Measurements from ENCODE around the gene RFX2. TPM values are rescaled to one million over a fixed set of nuclear protein-coding genes. Genes with fewer than 3 reads are reported as not detected.
"Not testable (repeated sequence)": the region's sequence is repeated elsewhere in the genome, so short reads cannot be mapped to it uniquely, and the experiment has no call there.

Gene RFX2
- total RNA-seq, 2 experiments from 2014 or later = 8.6 to 8.9 TPM

DNA sequence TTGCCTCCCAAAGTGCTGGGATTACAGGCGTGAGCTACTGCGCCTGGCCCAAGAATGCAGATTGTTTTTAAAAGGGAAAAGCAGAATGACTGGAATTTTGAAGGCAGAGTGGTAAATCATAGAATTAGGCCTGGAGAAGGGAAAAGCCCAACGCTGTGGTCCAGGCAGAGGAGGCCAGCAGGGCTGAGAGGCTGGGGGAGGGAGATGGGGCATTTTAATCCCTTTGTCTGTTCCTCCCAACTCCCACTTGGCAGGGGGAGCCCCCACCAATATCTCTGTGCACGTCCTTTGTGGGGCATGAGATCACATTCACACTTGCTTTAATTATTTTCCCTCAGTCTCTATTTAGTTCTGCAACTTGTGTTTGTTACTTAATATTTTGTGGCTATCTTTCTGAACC, 77.9 kb downstream of the RFX2 start:
- peaks cover 7% of the 10 kb centered on the region for H3K4me1 Mint-ChIP-seq
- CTCF ChIA-PET = interaction anchor here (1.4 kb wide), 1 partner anchor 10 kb away, joined by 4 read pairs; no protein-coding TSS in a partner anchor
- H3K27ac Mint-ChIP-seq = no peak overlapping the region
- no peak for DNase-seq
- no peaks in the 10 kb centered on the region for H3K9me3 Mint-ChIP-seq (ENCODE audit: low read depth)
- intact Hi-C loops (cut with DNase I, micrococcal nuclease) = no loop called here
- POLR2A ChIA-PET = no interaction called here
- no peaks in the 10 kb centered on the region for H3K27me3 Mint-ChIP-seq
- no peak overlapping the region for H3K4me3 Mint-ChIP-seq
- H3K36me3 Mint-ChIP-seq (ENCODE audit: low read depth) = no peaks in the 10 kb centered on the region
- no peak for ATAC-seq

DNA sequence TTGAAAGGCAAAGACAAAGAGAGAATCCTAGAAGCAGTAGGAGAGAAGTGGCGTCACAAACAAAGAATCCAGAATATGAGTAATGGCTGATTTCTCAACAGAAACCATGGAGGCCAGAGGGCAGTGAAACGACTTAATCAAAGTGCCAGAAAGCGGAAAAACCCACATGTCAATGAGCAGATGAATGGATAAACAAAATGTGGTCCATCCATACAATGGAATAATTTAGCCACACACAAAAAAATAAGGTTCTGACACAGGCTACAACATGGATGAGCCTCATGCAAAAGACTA, 80.1 kb downstream of the RFX2 start:
- H3K9me3 Mint-ChIP-seq (ENCODE audit: low read depth) = no peaks in the 10 kb centered on the region
- H3K4me1 Mint-ChIP-seq = peaks cover 7% of the 10 kb centered on the region
- CTCF ChIA-PET = no interaction called here
- H3K4me3 Mint-ChIP-seq = no peak overlapping the region
- POLR2A ChIA-PET = no interaction called here
- DNase-seq (peak; percentile 5), ATAC-seq (peak; percentile 30)
- no peak overlapping the region for H3K27ac Mint-ChIP-seq
- intact Hi-C loops (cut with DNase I, micrococcal nuclease) = no loop called here
- no peaks in the 10 kb centered on the region for H3K36me3 Mint-ChIP-seq (ENCODE audit: low read depth)
- no peaks in the 10 kb centered on the region for H3K27me3 Mint-ChIP-seq

DNA sequence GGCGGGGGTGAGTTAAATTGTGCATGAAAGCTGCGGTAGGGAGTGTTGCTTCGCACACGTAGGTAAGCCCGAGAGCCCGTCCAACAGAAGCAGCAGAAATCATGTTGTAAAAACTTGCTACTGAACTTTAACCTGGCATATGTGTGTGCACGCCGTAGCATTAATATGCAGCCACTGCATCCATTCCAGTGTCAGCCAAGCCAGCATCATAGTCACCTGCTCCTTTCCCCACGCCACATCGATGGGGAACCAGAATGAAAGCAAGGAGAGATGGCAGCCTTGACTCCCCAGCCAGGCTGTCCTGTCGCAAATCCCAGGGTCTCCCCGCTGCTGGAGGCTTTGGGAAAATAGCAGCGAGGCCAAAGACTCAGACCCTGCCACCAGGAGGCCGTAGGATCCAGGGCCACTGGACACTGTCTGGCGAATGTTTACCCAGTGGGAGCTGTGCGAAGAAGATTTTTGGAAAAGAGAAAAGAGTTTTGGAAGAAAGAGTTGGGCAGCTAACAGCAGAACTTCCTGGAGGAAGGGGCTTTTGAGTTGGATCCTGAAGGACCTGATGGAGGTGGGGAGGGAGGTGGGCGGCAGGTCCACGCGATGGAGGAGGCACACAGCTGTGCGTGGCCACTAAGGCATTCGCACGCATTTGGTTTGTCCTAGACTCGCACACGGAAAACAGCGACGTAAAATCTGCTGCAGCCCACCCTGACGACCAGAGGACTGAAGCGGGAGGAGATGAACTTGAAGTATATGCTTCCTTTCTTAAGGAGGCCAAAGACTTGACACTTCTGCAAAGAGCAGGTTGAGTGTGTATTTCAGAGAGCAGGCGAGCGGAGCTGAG, 83.7 kb downstream of the RFX2 start:
- CTCF ChIA-PET = interaction anchor here (1.2 to 1.7 kb wide), 2 partner anchors 8 to 58 kb away, joined by 4 read pairs; no protein-coding TSS in a partner anchor
- DNase-seq = peak; percentile 1
- intact Hi-C loops (cut with DNase I, micrococcal nuclease) = no loop called here

DNA sequence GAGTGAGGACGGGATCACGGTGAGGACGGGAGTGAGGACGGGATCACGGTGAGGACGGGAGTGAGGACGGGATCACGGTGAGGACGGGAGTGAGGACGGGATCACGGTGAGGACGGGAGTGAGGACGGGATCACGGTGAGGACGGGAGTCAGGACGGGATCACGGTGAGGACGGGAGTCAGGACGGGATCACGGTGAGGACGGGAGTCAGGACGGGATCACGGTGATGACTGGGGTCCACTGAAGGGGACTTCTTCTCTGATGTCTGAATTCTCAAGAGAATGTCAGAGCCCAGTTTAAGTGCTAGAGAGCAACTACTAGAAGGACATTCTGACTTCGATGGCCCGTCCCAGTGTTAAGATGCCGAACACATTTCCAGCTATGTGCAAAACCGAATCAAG, 85.5 kb downstream of the RFX2 start:
- CTCF ChIA-PET = interaction anchor here (1.7 kb wide), 1 partner anchor 57 kb away, joined by 4 read pairs; no protein-coding TSS in a partner anchor
- H3K27ac Mint-ChIP-seq; POLR2A ChIA-PET; ATAC-seq; DNase-seq; H3K36me3 Mint-ChIP-seq (ENCODE audit: low read depth); H3K4me3 Mint-ChIP-seq; H3K27me3 Mint-ChIP-seq; H3K4me1 Mint-ChIP-seq; H3K9me3 Mint-ChIP-seq (ENCODE audit: low read depth): not testable (repeated sequence)
- intact Hi-C loops (cut with DNase I, micrococcal nuclease) = loop anchor here in 1 of 2 experiments (5.0 kb wide), 1 partner anchor 57 kb away; no protein-coding TSS in a partner anchor

More for the DNA sequence above, 83.7 kb downstream of the RFX2 start:
- ATAC-seq = no peak
- Mint-ChIP-seq H3K9me3 (ENCODE audit: low read depth) (no peaks in the 10 kb centered on the region), H3K27ac (no peak overlapping the region), H3K36me3 (ENCODE audit: low read depth) (no peaks in the 10 kb centered on the region), H3K4me3 (no peak overlapping the region), H3K4me1 (peaks cover 7% of the 10 kb centered on the region), H3K27me3 (peaks cover 2% of the 10 kb centered on the region)
- POLR2A ChIA-PET = no interaction called here

DNA sequence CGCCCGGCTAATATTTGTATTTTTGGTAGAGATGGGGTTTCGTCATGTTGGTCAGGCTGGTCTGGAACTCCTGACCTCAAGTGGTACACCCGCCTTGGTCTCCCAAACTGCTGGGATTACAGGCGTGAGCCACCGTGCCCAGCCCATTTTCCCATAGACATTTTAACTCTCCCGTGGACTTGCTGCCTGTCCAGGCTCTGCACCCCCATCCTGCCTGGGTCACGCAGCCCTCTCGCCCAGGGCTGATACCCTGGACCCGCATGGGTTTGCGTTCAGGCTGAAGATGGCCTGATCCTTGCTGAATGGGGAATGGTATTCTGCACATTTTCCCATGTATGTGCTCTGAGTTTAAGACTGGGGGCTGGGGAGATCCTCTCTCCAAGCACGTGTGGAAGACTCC, 86.4 kb downstream of the RFX2 start:
- no peaks in the 10 kb centered on the region for H3K9me3 Mint-ChIP-seq (ENCODE audit: low read depth)
- H3K4me1 Mint-ChIP-seq = no peaks in the 10 kb centered on the region
- ATAC-seq (no peak), DNase-seq (no peak)
- H3K36me3 Mint-ChIP-seq (ENCODE audit: low read depth) = no peaks in the 10 kb centered on the region
- no peak overlapping the region for H3K4me3 Mint-ChIP-seq
- intact Hi-C loops (cut with DNase I, micrococcal nuclease) = loop anchor here in 1 of 2 experiments (5.0 kb wide), 1 partner anchor 57 kb away; no protein-coding TSS in a partner anchor
- H3K27ac Mint-ChIP-seq = no peak overlapping the region
- peaks cover 2% of the 10 kb centered on the region for H3K27me3 Mint-ChIP-seq
- CTCF ChIA-PET = interaction anchor here (1.5 to 2.5 kb wide), 8 partner anchors 10 to 220 kb away, joined by 5 to 21 read pairs (median 9); partner anchors contain the start of gene NRTN
- POLR2A ChIA-PET = interaction anchor here (1.2 kb wide), 1 partner anchor 40 kb away, joined by 3 read pairs; no protein-coding TSS in a partner anchor

DNA sequence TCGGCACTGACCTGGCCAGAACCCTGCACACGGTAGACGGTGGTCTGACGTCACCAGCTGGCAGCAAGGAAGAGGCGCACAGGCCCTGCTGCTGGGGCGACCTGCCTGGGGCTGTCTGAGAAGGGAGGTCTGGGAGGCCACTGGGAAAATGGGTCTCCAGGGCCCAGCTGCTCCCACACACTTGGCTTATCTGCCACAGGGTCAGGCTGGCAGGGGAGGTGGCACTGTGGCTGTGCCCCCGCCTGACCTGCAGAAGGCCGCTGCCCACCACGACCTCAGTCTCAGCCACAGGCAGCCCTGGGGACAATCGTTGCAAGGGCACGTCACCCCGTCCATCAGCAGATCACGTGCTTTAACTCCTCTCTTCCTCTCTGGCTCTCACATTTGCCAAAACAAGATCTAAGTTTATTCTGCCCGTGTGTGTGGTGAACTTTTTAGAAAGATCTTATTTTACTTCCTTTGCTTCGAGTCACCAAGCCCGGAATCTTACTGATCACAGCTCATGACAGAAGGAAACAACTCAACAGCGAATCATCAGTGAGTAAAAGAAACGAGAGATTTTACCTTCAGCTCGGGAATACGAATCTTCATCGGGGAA, 87.1 kb downstream of the RFX2 start:
- ATAC-seq (no peak), DNase-seq (no peak)
- H3K9me3 Mint-ChIP-seq (ENCODE audit: low read depth) = no peaks in the 10 kb centered on the region
- no peak overlapping the region for H3K4me3 Mint-ChIP-seq
- ChIA-PET POLR2A (interaction anchor here (1.2 kb wide), 1 partner anchor 39 kb away, joined by 3 read pairs; no protein-coding TSS in a partner anchor), CTCF (interaction anchor here (0.6 to 2.5 kb wide), 23 partner anchors 8 to 372 kb away, joined by 3 to 21 read pairs (median 6); partner anchors contain the start of genes NDUFA11, NRTN and VMAC)
- no peak overlapping the region for H3K27ac Mint-ChIP-seq
- intact Hi-C loops (cut with DNase I, micrococcal nuclease) = loop anchor here in 1 of 2 experiments (5.0 kb wide), 1 partner anchor 56 kb away; no protein-coding TSS in a partner anchor
- H3K27me3 Mint-ChIP-seq = peaks cover 2% of the 10 kb centered on the region
- H3K36me3 Mint-ChIP-seq (ENCODE audit: low read depth) = no peaks in the 10 kb centered on the region
- H3K4me1 Mint-ChIP-seq = no peaks in the 10 kb centered on the region

DNA sequence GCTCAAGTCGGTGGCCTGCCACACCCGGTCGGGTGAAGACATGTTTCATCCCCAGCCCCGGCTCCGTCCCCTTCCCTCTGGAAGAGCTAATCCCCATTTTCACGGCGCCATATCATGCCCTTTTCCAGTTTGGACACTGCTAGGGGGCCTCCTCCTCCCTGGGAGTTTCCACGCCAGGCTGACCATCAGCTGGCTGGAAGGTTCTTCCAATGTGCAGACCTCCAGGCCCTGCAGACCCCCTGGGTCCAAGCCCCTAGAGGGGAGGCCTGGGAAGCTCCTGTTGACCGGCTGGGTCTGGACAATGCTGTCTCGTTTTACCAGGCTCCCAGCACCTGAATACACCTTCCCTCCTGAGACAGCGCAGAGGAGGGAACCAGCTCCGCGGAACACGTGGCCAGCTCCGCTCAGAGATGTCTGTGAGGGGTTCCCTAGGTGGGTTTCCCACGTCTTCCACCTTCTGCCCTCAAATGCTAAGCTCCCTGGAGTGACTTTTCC, 87.7 kb downstream of the RFX2 start:
- ATAC-seq = no peak
- H3K27ac Mint-ChIP-seq = no peak overlapping the region
- no peaks in the 10 kb centered on the region for H3K9me3 Mint-ChIP-seq (ENCODE audit: low read depth)
- CTCF ChIA-PET = interaction anchor here (0.7 to 2.5 kb wide), 25 partner anchors 9 to 372 kb away, joined by 3 to 21 read pairs (median 5); partner anchors contain the start of genes CATSPERD, LONP1, NDUFA11 and NRTN
- H3K4me3 Mint-ChIP-seq = no peak overlapping the region
- POLR2A ChIA-PET = interaction anchor here (0.6 to 1.2 kb wide), 2 partner anchors 18 to 38 kb away, joined by 3 read pairs; no protein-coding TSS in a partner anchor
- DNase-seq = no peak
- H3K4me1 Mint-ChIP-seq = no peaks in the 10 kb centered on the region
- intact Hi-C loops (cut with DNase I, micrococcal nuclease) = loop anchor here (1.0 to 5.0 kb wide), 4 partner anchors 35 to 249 kb away; no protein-coding TSS in a partner anchor
- H3K27me3 Mint-ChIP-seq = peaks cover 2% of the 10 kb centered on the region
- H3K36me3 Mint-ChIP-seq (ENCODE audit: low read depth) = no peaks in the 10 kb centered on the region

DNA sequence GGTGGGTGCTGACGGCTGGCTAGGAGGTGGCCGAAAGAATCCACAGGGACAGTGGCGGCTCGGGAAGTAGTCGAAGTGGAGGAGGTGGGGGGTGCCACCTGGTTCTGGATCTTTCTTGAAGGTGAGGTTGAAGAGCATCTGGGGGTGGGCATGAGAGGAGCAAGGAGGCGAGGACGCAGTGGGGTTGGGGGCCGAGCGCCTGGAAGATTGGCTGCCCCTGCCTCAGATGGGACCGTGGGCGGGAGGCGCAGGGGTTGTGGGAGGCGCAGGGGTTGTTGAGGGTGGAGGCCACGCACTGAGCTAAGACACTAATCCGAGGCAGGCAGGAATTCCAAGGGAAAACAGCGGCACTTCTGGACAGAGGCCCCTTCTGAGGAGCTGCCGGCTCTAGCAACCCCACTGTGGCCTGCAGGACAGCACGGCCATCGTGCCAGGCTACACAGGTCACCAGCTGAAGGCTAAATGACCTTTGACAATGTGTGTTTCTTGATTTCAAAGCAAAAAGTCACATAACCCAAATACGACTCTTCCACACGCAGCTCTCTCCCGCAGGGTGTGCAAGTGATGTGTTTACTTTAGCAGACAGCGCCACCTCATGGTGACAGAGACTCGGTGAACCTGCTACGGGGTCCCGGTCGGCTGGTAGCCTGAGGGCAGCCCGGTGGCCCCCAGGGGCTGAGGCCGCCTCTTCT, 88.3 kb downstream of the RFX2 start:
- no peak overlapping the region for H3K4me3 Mint-ChIP-seq
- no peaks in the 10 kb centered on the region for H3K36me3 Mint-ChIP-seq (ENCODE audit: low read depth)
- H3K27ac Mint-ChIP-seq = no peak overlapping the region
- ChIA-PET POLR2A (interaction anchor here (0.6 kb wide), 1 partner anchor 18 kb away, joined by 3 read pairs; no protein-coding TSS in a partner anchor), CTCF (interaction anchor here (0.7 to 2.5 kb wide), 22 partner anchors 8 to 371 kb away, joined by 3 to 21 read pairs (median 5); partner anchors contain the start of genes CATSPERD, LONP1, NDUFA11 and NRTN)
- no peaks in the 10 kb centered on the region for H3K9me3 Mint-ChIP-seq (ENCODE audit: low read depth)
- peak; percentile 91 for DNase-seq
- peak; percentile 98 for ATAC-seq
- peaks cover 2% of the 10 kb centered on the region for H3K27me3 Mint-ChIP-seq
- H3K4me1 Mint-ChIP-seq = no peaks in the 10 kb centered on the region
- intact Hi-C loops (cut with DNase I, micrococcal nuclease) = loop anchor here (1.0 to 5.0 kb wide), 4 partner anchors 35 to 249 kb away; no protein-coding TSS in a partner anchor

DNA sequence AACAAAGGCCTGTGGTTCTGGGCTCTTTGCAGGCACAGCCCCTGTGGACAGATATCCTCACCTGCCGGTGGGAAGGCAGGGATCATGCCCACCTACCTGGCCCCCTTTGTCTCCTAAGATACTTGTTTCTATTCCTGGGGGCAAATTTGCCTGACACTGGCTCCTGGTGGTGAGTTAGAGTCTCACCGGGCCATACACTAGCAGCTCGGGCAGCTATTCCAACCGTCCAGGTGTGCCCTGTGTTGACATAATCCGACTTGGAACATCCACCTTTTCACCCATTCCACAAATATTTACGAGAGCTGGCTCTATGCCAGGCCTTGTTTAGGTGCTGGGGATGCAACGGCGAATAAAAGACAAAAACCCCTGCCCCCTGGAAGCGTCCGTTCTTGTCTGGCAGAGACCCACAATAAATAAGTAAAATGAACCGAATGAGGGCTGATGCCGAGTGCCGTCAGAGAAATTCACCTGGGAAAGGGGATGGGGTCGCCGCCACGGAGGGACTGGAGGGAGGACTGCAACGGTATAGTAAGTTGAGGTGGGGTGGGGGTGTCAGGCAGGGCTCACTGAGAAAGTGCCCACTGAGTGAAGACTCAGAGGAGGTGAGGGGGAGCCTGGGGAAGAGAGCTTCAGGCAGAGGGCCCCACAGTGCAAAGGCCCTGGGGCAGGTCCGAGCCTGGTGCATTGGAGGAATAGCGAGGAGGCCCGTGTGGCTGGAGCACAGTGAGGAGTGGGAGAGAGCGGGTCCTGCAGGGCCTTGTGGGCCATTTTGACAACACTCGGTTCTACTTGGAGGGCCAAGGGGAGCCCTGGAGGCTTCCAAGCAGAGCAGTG, 89.1 kb downstream of the RFX2 start:
- ChIA-PET POLR2A (no interaction called here), CTCF (interaction anchor here (0.8 to 2.5 kb wide), 7 partner anchors 12 to 301 kb away, joined by 3 to 21 read pairs (median 11); partner anchors contain the start of genes CATSPERD, LONP1 and NRTN)
- Mint-ChIP-seq H3K9me3 (ENCODE audit: low read depth) (no peaks in the 10 kb centered on the region), H3K4me1 (no peaks in the 10 kb centered on the region), H3K27ac (no peak overlapping the region), H3K4me3 (no peak overlapping the region), H3K27me3 (peaks cover 2% of the 10 kb centered on the region), H3K36me3 (ENCODE audit: low read depth) (no peaks in the 10 kb centered on the region)
- no peak for ATAC-seq
- no peak for DNase-seq
- intact Hi-C loops (cut with DNase I, micrococcal nuclease) = loop anchor here in 1 of 2 experiments (5.0 kb wide), 1 partner anchor 54 kb away; no protein-coding TSS in a partner anchor

Data from activated CD4-positive, alpha-beta T cell treated with anti-CD3 and anti-CD28 coated beads for 36 hours (primary cell).